Omental fat pad (tissue), 4 donors: ENCODE data around the gene PGBD4. TPM values are rescaled to one million over a fixed set of nuclear protein-coding genes. Genes with fewer than 3 reads are reported as not detected.

Experiments used
- ATAC-seq: fragments of 150-250 bp; one replicate; pipeline ENCODE4 v1.9.1; 2016; ENCODE audit warnings: mild to moderate bottlenecking, moderate library complexity; ENCODE audit not compliant: low FRiP score
- DNase-seq: peaks from one replicate; pipeline ENCODE4 v3.0.0-alpha.2; 2019; ENCODE audit warnings: low spot score
- total RNA-seq, 4 donors: library from RNA; depleted of rRNA; stranded (reverse); fragments of >200 nt; gene quantifications; one replicate each; pipeline ENCODE4 v1.1.0, GENCODE V29; 2016
- TF ChIP-seq, protein P1 (sequence below), 3 donors: fragments of 450-650 bp; IDR thresholded peaks; one replicate each; pipeline ENCODE4 v1.5.1; 2016 to 2017; ENCODE audit warnings: antibody characterized with exemption in 3 of 3, mild to moderate bottlenecking in 3 of 3, moderate library complexity in 2 of 3

The PGBD4 gene
- total RNA-seq, 4 donors from 2014 or later = 0.84 to 1.3 (median 0.98) TPM

DNA sequence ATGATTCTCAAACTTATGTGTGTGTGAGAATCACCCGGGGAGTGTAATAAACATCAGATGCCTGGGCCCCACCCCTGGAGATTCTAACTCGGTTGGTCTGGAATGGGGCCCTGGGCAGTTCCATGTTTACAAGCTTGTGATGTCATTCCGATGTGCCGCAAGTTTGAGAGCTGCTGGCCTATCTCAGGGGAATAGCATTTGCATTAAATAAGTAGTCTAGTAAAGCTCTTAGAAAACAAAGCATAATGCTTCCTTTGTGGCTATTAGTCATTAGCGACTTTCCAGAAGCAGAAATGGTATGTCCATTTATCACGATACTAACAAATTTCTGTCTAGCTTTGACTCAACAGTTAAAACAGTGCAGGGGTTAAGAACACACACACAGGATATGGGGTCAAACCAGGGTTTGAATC lies 20.9 kb downstream of the PGBD4 start:
- TF ChIP-seq, protein P1, sequence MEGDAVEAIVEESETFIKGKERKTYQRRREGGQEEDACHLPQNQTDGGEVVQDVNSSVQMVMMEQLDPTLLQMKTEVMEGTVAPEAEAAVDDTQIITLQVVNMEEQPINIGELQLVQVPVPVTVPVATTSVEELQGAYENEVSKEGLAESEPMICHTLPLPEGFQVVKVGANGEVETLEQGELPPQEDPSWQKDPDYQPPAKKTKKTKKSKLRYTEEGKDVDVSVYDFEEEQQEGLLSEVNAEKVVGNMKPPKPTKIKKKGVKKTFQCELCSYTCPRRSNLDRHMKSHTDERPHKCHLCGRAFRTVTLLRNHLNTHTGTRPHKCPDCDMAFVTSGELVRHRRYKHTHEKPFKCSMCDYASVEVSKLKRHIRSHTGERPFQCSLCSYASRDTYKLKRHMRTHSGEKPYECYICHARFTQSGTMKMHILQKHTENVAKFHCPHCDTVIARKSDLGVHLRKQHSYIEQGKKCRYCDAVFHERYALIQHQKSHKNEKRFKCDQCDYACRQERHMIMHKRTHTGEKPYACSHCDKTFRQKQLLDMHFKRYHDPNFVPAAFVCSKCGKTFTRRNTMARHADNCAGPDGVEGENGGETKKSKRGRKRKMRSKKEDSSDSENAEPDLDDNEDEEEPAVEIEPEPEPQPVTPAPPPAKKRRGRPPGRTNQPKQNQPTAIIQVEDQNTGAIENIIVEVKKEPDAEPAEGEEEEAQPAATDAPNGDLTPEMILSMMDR (IDR thresholded peaks at IDR 0.05) = no peak
- DNase-seq (no peak), ATAC-seq (no peak)

DNA sequence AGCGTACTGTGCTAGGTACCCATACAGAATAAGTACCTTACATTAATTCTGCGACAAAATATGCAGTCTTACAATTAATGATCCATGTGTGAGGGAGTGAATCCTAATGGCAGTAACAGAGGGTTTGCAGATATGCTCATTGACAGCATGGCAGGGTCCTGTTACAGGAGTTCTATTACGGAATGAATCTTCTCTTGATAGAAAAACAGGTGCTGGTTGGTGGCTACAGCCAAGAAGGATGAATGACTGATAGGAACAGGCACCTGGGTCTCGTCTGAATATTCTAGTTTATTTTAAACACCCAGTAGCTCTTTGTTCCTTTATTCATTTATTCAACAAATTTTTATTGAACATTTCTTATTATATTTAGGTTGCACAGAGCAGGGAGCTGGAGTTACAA lies 22.8 kb downstream of the PGBD4 start:
- ATAC-seq (no peak), DNase-seq (no peak)
- TF ChIP-seq, protein P1 (IDR thresholded peaks at IDR 0.05) = no peak

DNA sequence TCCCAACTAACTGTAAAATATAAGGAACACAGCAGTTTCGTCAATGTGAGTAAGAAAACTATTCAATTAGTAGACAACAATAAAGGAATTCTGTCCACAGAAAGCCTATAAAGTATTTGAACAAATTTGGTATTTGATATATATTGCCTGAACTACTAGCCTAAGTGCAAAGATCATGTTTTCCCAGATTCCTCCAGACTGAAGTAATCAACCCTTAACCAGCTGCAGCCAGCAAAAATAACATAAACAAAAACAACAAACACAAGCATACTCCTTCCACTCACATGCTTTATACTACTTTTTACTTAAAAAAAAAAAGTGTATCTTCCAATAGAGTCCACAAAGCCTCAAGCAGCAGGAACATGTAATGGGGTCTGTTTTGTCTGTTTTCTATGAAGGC lies 24.1 kb downstream of the PGBD4 start:
- no peak for DNase-seq
- ATAC-seq = no peak
- TF ChIP-seq, protein P1 (IDR thresholded peaks at IDR 0.05) = no peak

DNA sequence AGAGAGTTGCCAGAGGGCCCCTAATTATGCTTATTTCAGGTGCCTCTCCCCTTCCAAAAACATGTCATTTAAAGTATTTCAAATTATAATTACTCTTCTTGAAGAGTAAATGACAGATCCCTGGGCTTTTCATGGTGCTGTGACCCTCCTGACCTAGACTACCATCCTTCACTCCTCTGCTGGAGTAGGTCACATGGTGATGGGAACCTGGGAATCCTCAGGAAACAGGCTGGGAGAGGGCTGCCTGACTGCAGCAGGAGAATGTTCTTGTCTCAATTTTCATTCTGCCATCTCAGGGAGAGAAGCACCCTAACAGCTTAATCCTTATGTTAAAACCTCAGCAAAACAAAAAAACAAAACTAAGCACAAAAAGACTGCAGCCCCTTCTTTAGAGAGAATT lies 24.6 kb downstream of the PGBD4 start:
- DNase-seq = no peak
- TF ChIP-seq, protein P1 (IDR thresholded peaks at IDR 0.05) = no peak
- ATAC-seq = no peak

DNA sequence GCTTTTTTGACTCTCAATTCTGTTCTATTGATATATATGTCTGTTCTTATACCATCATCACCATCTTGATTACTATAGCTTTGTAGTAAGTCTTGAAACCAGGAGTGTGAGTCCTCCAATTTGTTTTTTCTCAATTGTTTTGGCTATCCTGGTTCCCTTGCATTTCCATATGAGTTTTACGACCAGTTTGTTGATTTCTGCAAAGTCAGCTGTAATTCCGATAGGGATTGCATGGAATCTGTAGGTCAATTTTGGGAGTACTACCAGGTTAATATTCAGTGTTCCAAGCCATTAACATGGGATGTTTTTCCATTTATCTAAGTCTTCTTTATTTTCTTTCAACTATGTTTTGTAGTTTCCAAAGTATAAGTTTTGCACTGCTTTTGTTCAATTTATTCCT lies 27.0 kb downstream of the PGBD4 start:
- TF ChIP-seq, protein P1 (IDR thresholded peaks at IDR 0.05) = no peak
- DNase-seq = no peak

DNA sequence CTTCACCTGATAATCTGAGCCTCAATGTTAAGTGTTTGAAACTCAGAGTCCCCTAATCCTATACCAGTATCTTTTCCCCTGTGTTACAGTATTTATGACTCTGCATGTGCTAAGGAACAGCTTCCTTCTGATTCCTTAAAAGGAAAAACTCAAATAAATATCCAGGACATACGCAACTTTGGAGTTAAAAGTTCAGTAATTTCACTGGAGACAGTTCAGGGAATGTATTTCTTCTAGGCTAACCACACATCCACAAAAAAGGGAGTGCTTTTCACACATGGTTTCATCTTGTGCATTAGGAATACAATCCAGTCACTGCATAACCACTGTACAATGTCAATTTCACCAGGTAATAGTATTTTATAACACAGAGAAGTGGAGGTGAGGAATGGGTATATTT lies 31.0 kb downstream of the PGBD4 start:
- DNase-seq (no peak), ATAC-seq (no peak)
- TF ChIP-seq, protein P1 (IDR thresholded peaks at IDR 0.05) = no peak

More for the DNA sequence above, 27.0 kb downstream of the PGBD4 start:
- ATAC-seq = no peak

DNA sequence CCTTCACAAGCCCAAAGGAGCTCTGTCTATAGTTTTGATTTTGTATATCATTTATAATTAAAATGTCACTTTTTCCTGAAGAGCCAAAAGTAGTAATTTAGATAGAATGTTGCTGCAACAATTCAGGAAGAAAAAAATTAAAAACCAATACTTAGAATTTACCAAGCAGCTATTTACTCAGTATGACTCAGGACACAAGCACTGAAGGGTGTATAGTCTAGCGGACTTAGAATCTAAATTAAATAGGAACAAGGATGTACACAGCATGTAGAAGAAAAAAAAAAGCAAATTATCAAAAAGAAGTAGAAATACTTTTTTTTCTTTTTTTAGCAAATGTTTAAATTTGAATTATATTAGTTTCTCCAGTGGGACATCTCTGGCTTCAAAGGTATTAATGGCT lies 31.6 kb downstream of the PGBD4 start:
- DNase-seq = no peak
- no peak for ATAC-seq
- TF ChIP-seq, protein P1 (IDR thresholded peaks at IDR 0.05) = no peak
